Stomach (tissue), 9 donors: ENCODE results near the gene TSPAN14. TPM values are rescaled to one million over a fixed set of nuclear protein-coding genes. Genes with fewer than 3 reads are reported as not detected.

Experiments used
- DNase-seq, 2 donors: peaks; one replicate each; pipeline versions ENCODE4 v3.0.0 to v3.0.0-alpha.2; 2013 to 2019
- H3K27ac ChIP-seq, 5 donors: fragments of 200-600 bp in 4 of 5; sonication (generic) in 4 of 5; one replicate each; pipeline ENCODE4 v1.5.1; 2013 to 2019; ENCODE audit warnings: mild to moderate bottlenecking in 1 of 5, moderate library complexity in 1 of 5
- H3K27me3 ChIP-seq, 3 donors: fragments of 200-600 bp; sonication (generic); one replicate each; pipeline ENCODE4 v1.5.1; 2017 to 2019; ENCODE audit warnings: mixed run types in 1 of 3
- H3K36me3 ChIP-seq, 4 donors: fragments of 200-600 bp; sonication (generic); 1 replicate in 3 of 4; 2 replicates in 1 of 4; pipeline ENCODE4 v1.5.1; 2016 to 2019
- H3K4me1 ChIP-seq, 4 donors: fragments of 200-600 bp; sonication (generic); one replicate each; pipeline ENCODE4 v1.5.1; 2016 to 2019
- H3K4me3 ChIP-seq, 4 donors: fragments of 200-600 bp; sonication (generic) in 3 of 4; one replicate each; pipeline ENCODE4 v1.5.1; 2016 to 2019; ENCODE audit warnings: mild to moderate bottlenecking in 1 of 4
- H3K9me3 ChIP-seq, 4 donors: fragments of 200-600 bp; sonication (generic); one replicate each; pipeline ENCODE4 v1.5.1; 2016 to 2019
- CTCF ChIP-seq, 7 experiments: fragments of 450-650 bp in 4 of 7; fragments of 200-600 bp in 3 of 7; sonication (generic) in 3 of 7; IDR thresholded peaks; one replicate each; pipeline ENCODE4 v1.5.1; 2016 to 2019; ENCODE audit warnings: antibody characterized with exemption in 7 of 7, control low read depth in 2 of 7, mild to moderate bottlenecking in 1 of 7
- EP300 ChIP-seq: sonication (generic); formaldehyde crosslinking; IDR thresholded peaks from one replicate; pipeline ENCODE4 v1.6.1; 2017; ENCODE audit warnings: antibody characterized with exemption
- POLR2A ChIP-seq, 4 donors: fragments of 450-650 bp; IDR thresholded peaks; one replicate each; pipeline ENCODE4 v1.6.1; 2016; ENCODE audit warnings: antibody characterized with exemption in 4 of 4, control low read depth in 2 of 4, mild to moderate bottlenecking in 1 of 4, moderate library complexity in 1 of 4
- POLR2AphosphoS5 ChIP-seq, 3 donors: sonication (generic); formaldehyde crosslinking; IDR thresholded peaks; one replicate each; pipeline ENCODE4 v1.6.1; 2016; ENCODE audit warnings: antibody characterized with exemption in 3 of 3
- WGBS, 5 donors: extraction: QIAGEN DNeasy Blood & Tissue Kit in 3 of 5; methylation state at CpG; one replicate each; pipeline versions ENCODE4 v1.1.5 to v1.1.7; 2013 to 2018; 5-methylcytosine and 5-hydroxymethylcytosine counted together
- intact Hi-C: fragments of 100-400 bp; cut with DNase I; formaldehyde crosslinking; loops from one replicate; pipeline ENCODE4 v1.15.1; 2023; ENCODE audit warnings: low total_unique reads
- polyA plus RNA-seq, 3 donors: library from polyadenylated mRNA; stranded (reverse); fragments of 200-250 nt; gene quantifications; one replicate each; pipeline ENCODE4 v1.2.3, GENCODE V29; 2013
- total RNA-seq, 5 donors: library from RNA; depleted of rRNA; stranded (reverse); fragments of >200 nt; gene quantifications; one replicate each; pipeline versions ENCODE4 v1.1.0 to v1.2.3, GENCODE V29; 2014 to 2016
- donor health status: healthy with polysubstance abuse.
- donor health status: Bipolar disorder and iron deficiency.
- donor health status: healthy.

The TSPAN14 gene
- total and polyA plus RNA-seq, 8 donors: 7.0 to 82.6 (median 30.5) TPM

- Histone ChIP-seq H3K9me3 (no peaks in the 10 kb centered on the region), H3K36me3 (peaks cover 0 to 27% (median 17%) of the 10 kb centered on the region in 4 donors), H3K4me3 (no peak overlapping the region), H3K27me3 (no peaks in the 10 kb centered on the region), H3K4me1 (peaks cover 83 to 100% (median 99%) of the 10 kb centered on the region in 4 donors), H3K27ac (peak overlapping the region in 4 of 5 donors; percentile 71 to 91 (median 82))
- TF ChIP-seq EP300: no peak
- TF ChIP-seq POLR2A (IDR thresholded peaks at IDR 0.05): no peak
- no peak for TF ChIP-seq POLR2AphosphoS5 (IDR thresholded peaks at IDR 0.05)
- TF ChIP-seq CTCF (IDR thresholded peaks at IDR 0.05): no peak
- intact Hi-C loops: no loop called here
- DNase-seq: no peak
- WGBS, 5 donors: 78 to 92% (median 90%) methylated on average over 10 of the region's 10 CpGs
Measured at GRCh38 chr10:80465839-80466590, 11.9 kb downstream of the TSPAN14 start.

- Histone ChIP-seq H3K36me3 (peaks cover 0 to 34% (median 21%) of the 10 kb centered on the region in 4 donors), H3K9me3 (no peaks in the 10 kb centered on the region), H3K4me1 (peaks cover 83 to 100% (median 99%) of the 10 kb centered on the region in 4 donors), H3K27me3 (no peaks in the 10 kb centered on the region), H3K27ac (peak overlapping the region in 4 of 5 donors; percentile 71 to 91 (median 82)), H3K4me3 (no peak overlapping the region)
- no peak for DNase-seq
- intact Hi-C loops: no loop called here
- TF ChIP-seq POLR2AphosphoS5 (IDR thresholded peaks at IDR 0.05) (no peak), CTCF (IDR thresholded peaks at IDR 0.05) (no peak), POLR2A (IDR thresholded peaks at IDR 0.05) (no peak), EP300 (no peak)
- WGBS, 5 donors: 54 to 68% (median 68%) methylated on average over 10 of the region's 10 CpGs
Measured at GRCh38 chr10:80466724-80467326, 12.7 kb downstream of the TSPAN14 start.

DNA sequence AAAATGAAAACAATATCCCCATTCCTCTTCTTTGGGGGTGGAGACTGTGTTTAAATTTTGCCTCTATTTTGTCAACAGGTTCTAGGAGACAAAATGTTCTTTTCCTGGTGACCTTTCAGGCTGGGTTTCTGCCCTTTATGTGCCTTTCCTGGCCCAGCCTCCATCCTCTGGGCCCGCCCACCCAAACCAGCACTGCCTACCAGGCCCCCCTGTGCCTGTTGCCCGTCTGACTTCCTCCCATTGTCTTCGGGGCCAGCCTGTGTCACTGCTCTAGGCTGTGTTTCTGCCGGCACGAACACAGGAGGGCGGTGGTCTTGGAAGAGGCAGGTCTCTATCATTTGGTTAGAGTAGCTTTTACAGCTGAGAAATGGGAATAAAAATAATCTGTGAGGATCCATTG is 13.9 kb downstream of the TSPAN14 start:
- Histone ChIP-seq H3K27me3 (no peaks in the 10 kb centered on the region), H3K4me3 (peak overlapping the region in 1 of 4 donors; percentile 27), H3K36me3 (peaks cover 0 to 37% (median 24%) of the 10 kb centered on the region in 4 donors), H3K9me3 (no peaks in the 10 kb centered on the region), H3K27ac (peak overlapping the region; percentile 39 to 91 (median 78)), H3K4me1 (peaks cover 72 to 100% (median 98%) of the 10 kb centered on the region in 4 donors)
- intact Hi-C loops: no loop called here
- WGBS, 5 donors: 45 to 67% (median 46%) methylated on average over 6 of the region's 6 CpGs
- peak; percentile 48 to 73 (median 73) for TF ChIP-seq POLR2AphosphoS5 (IDR thresholded peaks at IDR 0.05)
- TF ChIP-seq CTCF (IDR thresholded peaks at IDR 0.05): no peak
- DNase-seq: peak; percentile 52 to 70

DNA sequence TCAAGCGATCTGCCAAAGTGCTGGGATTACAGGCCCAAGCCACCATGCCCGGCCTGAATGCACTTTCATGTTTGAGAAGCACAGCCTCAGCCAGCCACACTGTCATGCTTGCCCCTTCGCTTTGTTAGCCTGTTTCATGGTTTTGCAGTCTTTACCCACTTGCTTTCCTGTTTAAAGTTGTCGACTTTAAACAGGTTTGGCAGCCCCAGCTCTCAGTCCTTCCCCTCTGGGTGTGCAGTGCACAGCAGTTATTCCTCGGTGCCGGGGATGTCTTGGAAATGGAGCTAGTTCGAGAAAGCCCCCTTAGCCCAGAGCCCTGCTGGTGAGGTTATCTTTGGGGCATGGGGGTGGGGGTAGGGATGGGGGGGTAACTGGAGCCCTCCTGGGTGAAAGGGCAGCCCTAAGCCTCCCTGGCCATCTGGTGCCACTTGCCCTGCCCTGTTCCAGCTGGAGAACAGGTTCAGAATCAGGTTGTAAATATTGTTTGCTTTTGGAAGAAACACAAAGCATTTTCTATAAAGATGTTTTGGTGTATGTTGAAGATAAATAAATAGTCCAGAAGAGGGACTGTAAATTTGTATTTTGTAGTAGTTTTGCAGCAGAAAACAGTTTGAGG is 14.8 kb downstream of the TSPAN14 start:
- intact Hi-C loops: no loop called here
- H3K27ac ChIP-seq: peak overlapping the region; percentile 47 to 91 (median 78)
- H3K27me3 ChIP-seq: no peaks in the 10 kb centered on the region
- TF ChIP-seq EP300: no peak
- no peak for TF ChIP-seq POLR2AphosphoS5 (IDR thresholded peaks at IDR 0.05)
- TF ChIP-seq POLR2A (IDR thresholded peaks at IDR 0.05): no peak
- WGBS, 5 donors: 35 to 50% (median 37%) methylated on average over 7 of the region's 7 CpGs
- H3K9me3 ChIP-seq: no peaks in the 10 kb centered on the region
- H3K4me1 ChIP-seq: peaks cover 66 to 100% (median 96%) of the 10 kb centered on the region in 4 donors
- peaks cover 0 to 40% (median 28%) of the 10 kb centered on the region in 4 donors for H3K36me3 ChIP-seq
- peak overlapping the region in 1 of 4 donors; percentile 27 for H3K4me3 ChIP-seq
- DNase-seq: peak in 1 of 2 donors; percentile 74
